HG02571 (cell line): ENCODE data around the gene CCDC86.

Experiments used
- ATAC-seq: cut with Tn5 transposase; IDR thresholded peaks from one replicate; pipeline ENCODE4 v1.9.1; 2021; ENCODE audit warnings: mild to moderate bottlenecking, moderate library complexity; ENCODE audit not compliant: unreplicated experiment

Gene CCDC86

GRCh38 chr11:60830478-60831142 is 11.3 kb upstream of the CCDC86 start:
- ATAC-seq, result peak; percentile 17

GRCh38 chr11:60831143-60831500 is 10.8 kb upstream of the CCDC86 start:
- peak; percentile 76 for ATAC-seq

GRCh38 chr11:60831501-60832079 is 10.3 kb upstream of the CCDC86 start:
- no peak for ATAC-seq

GRCh38 chr11:60834742-60835533 is 7.0 kb upstream of the CCDC86 start:
- no peak for ATAC-seq

- no peak for ATAC-seq
These were observed 6.4 kb upstream of the CCDC86 start for GRCh38 chr11:60835534-60835846.

- ATAC-seq, result no peak
These were observed 4.9 kb upstream of the CCDC86 start for GRCh38 chr11:60836866-60837515.

- no peak for ATAC-seq
These were observed 3.8 kb upstream of the CCDC86 start for GRCh38 chr11:60838132-60838531.

- no peak for ATAC-seq
These were observed 1.2 kb upstream of the CCDC86 start for GRCh38 chr11:60840470-60841430.

GRCh38 chr11:60842668-60843600 is 1.0 kb downstream of the CCDC86 start:
- ATAC-seq, result no peak

- no peak for ATAC-seq
These were observed 2.3 kb downstream of the CCDC86 start for GRCh38 chr11:60844045-60844869.

GRCh38 chr11:60844870-60845221 is 2.9 kb downstream of the CCDC86 start:
- ATAC-seq, result no peak

- no peak for ATAC-seq
These were observed 3.4 kb downstream of the CCDC86 start for GRCh38 chr11:60845338-60845737.

GRCh38 chr11:60847281-60847680 is 5.4 kb downstream of the CCDC86 start:
- no peak for ATAC-seq

- no peak for ATAC-seq
These were observed 6.0 kb downstream of the CCDC86 start for GRCh38 chr11:60847896-60848295.

- ATAC-seq, result no peak
These were observed 6.8 kb downstream of the CCDC86 start for GRCh38 chr11:60848714-60849151.

- no peak for ATAC-seq
These were observed 8.0 kb downstream of the CCDC86 start for GRCh38 chr11:60849641-60850520.

GRCh38 chr11:60851327-60852104 is 9.6 kb downstream of the CCDC86 start:
- no peak for ATAC-seq
